Fibroblast of skin of scalp (primary cell): Measurements from ENCODE around the gene PLA2G3.

Experiments
- DNase-seq: peaks from one replicate; pipeline ENCODE4 v3.0.0-alpha.2; 2013

The PLA2G3 gene

DNA sequence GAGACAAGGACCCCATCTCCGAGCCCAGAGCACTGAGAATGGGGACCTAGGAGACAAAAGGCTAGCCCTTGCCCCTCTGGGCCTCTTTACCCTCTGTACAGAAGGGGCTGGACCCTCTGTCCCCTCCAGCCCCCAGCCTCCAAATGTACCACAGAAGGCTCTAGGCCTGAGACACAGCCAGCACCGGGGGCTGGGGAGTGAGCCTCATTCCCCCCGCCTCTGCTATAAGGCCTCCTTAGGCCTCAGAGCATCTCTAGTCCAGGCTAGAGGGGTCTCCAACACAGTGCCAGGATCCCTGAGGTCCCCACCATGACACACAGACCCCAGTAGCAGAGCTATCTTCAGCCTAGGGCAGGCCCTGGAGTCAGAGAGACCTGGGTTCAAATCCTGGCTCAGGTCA is 54.4 kb downstream of the PLA2G3 start:
- no peak for DNase-seq

GRCh38 chr22:31085493-31085824 is 54.8 kb downstream of the PLA2G3 start:
- no peak for DNase-seq

DNA sequence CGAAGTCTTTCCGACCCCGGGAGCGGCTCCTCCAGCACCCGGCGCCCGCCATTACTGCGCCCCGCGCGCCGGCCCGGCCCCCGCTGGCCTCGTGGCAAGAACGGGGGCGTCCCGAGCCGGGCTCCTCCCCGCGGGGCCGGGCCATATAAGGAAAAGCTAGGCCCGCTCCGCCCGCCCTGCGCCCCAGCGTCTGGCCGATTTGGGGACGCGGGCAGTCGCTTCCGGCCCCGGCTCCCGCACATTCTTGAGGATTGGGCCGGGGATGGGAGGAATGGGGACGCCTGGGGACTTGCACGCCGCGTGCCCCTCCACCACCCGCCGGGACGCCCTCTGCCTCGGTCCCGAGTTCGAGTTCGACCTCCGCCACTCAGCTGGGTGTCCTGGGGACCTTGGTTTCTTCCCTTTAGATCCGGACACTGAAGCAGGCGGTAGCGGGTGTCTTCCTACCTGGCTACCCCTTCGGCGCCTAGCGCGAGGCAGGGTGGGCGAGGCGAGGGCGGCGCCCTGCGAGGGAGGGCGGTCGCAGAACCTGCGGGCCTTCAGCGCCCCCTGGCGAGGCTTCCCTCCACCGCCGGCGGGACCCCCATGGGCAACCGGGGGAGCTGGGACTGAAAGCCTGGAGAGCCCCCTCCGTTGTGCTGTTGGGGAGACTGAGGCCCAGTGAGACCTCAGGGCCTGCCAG is 55.4 kb downstream of the PLA2G3 start:
- peak; percentile 95 for DNase-seq
